ENCODE results near the gene CDH13. TPM values are rescaled to one million over a fixed set of nuclear protein-coding genes. Genes with fewer than 3 reads are reported as not detected.

Gene CDH13
- total and polyA plus RNA-seq, 2 donors (not counting 3 experiments of a cell fraction or from before 2014, with no cell fraction given) = 96.6 to 124 TPM

GRCh38 chr16:83390759-83391158 lies 764.0 kb downstream of the CDH13 start:
- TF ChIP-seq MYC (IDR thresholded peaks at IDR 0.05; ENCODE audit: low read depth, low read length) (no peak), GATA2 (IDR thresholded peaks at IDR 0.05; ENCODE audit: insufficient read depth, insufficient read length, low read depth, low read length) (no peak), JUN (IDR thresholded peaks at IDR 0.05; ENCODE audit: borderline replicate concordance, insufficient read depth, insufficient read length, low read depth) (no peak), CTCF (IDR thresholded peaks at IDR 0.05; ENCODE audit: extremely low read depth in 1 of 2, insufficient read depth in 1 of 2, low read depth in 1 of 2, low read length in 2 of 2) (no peak), EZH2 (IDR thresholded peaks at IDR 0.05; ENCODE audit: borderline replicate concordance, low read depth, low read length, severe bottlenecking) (no peak), FOS (IDR thresholded peaks at IDR 0.05; ENCODE audit: borderline replicate concordance, insufficient read depth, low read length) (no peak), MAX (IDR thresholded peaks at IDR 0.05; ENCODE audit: insufficient read depth, insufficient read length) (no peak)
- no peaks in the 10 kb centered on the region for H3K4me1 ChIP-seq (ENCODE audit: control insufficient read depth, extremely low read depth, insufficient read depth, low read length)
- H4K20me1 ChIP-seq (replicated peaks; ENCODE audit: control insufficient read depth, extremely low read depth, insufficient read depth, low read length) = no peaks in the 10 kb centered on the region
- no peak overlapping the region for H3K4me2 ChIP-seq (ENCODE audit: insufficient read depth, low read length)
- no peak overlapping the region for H2AFZ ChIP-seq (ENCODE audit: low read depth, low read length)
- POLR2A ChIA-PET = no interaction called here
- intact Hi-C loops (cut with micrococcal nuclease) (no loop called here), dilution Hi-C loops (cut with MboI; ENCODE audit: extremely low pct_ligation_motif_present, low sequenced_read_pairs) (no loop called here)
- H3K4me3 ChIP-seq (replicated peaks in 1 of 3; ENCODE audit: insufficient read depth in 1 of 3, low read depth in 1 of 3, low read length in 3 of 3) = no peak overlapping the region
- no peak overlapping the region for H3K27ac ChIP-seq (ENCODE audit: insufficient read depth, low read depth, low read length)
- BruUV-seq (replicated peaks) = no TSS peak
- H3K9me3 ChIP-seq (replicated peaks; ENCODE audit: control insufficient read depth, insufficient read depth, low read length) = no peaks in the 10 kb centered on the region
- no peaks in the 10 kb centered on the region for H3K79me2 ChIP-seq (ENCODE audit: control insufficient read depth, insufficient read depth, low read length)
- H3K9me1 ChIP-seq (replicated peaks; ENCODE audit: control insufficient read depth, extremely low read depth, insufficient read depth, low read length) = no peaks in the 10 kb centered on the region
- no peaks in the 10 kb centered on the region for H3K36me3 ChIP-seq (ENCODE audit: control insufficient read depth in 2 of 2, extremely low read depth in 1 of 2, insufficient read depth in 2 of 2, low read length in 2 of 2)
- no peak overlapping the region for H3K9ac ChIP-seq (replicated peaks; ENCODE audit: extremely low read depth, insufficient read depth, low read length)
- CTCF ChIA-PET = no interaction called here
- DNase-seq (ENCODE audit: low read depth, low spot score) (no peak), FAIRE-seq (no peak)
- no peaks in the 10 kb centered on the region for H3K27me3 ChIP-seq (ENCODE audit: control insufficient read depth in 2 of 2, insufficient read depth in 2 of 2, low read length in 2 of 2)

Data from endothelial cell of umbilical vein (primary cell).